Thoracic aorta (tissue), 2 donors: ENCODE data around the gene TTC16. TPM values are rescaled to one million over a fixed set of nuclear protein-coding genes. Genes with fewer than 3 reads are reported as not detected.
"Not testable (repeated sequence)": the region's sequence is repeated elsewhere in the genome, so short reads cannot be mapped to it uniquely, and the experiment has no call there.

Source experiments
- ATAC-seq: fragments of 150-250 bp; one replicate; pipeline ENCODE4 v1.8.0; 2017; ENCODE audit warnings: low read depth; ENCODE audit not compliant: insufficient number of reproducible peaks, low FRiP score
- DNase-seq: peaks from one replicate; pipeline ENCODE4 v3.0.0-alpha.2; 2020; ENCODE audit warnings: low spot score
- H3K27ac ChIP-seq, 2 donors: fragments of 200-600 bp; sonication (generic); 1 replicate in 1 of 2; 2 replicates in 1 of 2; pipeline ENCODE4 v1.5.1; 2016; ENCODE audit warnings: mild to moderate bottlenecking in 2 of 2, moderate library complexity in 2 of 2
- H3K27me3 ChIP-seq: fragments of 200-600 bp; sonication (generic); replicated peaks from 2 replicates; pipeline ENCODE4 v1.6.0; 2016; ENCODE audit warnings: mild to moderate bottlenecking; ENCODE audit not compliant: insufficient read depth
- H3K36me3 ChIP-seq: fragments of 200-600 bp; sonication (generic); one replicate; pipeline ENCODE4 v1.5.1; 2016
- H3K4me1 ChIP-seq, 2 donors: fragments of 200-600 bp; sonication (generic); 1 replicate in 1 of 2; 2 replicates in 1 of 2; pipeline versions ENCODE4 v1.5.1 to v1.6.0; 2016; ENCODE audit warnings: low read depth in 2 of 2, mild to moderate bottlenecking in 1 of 2; ENCODE audit not compliant: control insufficient read depth in 1 of 2
- H3K4me3 ChIP-seq: fragments of 200-600 bp; sonication (generic); 2 replicates; pipeline ENCODE4 v1.5.1; 2016; ENCODE audit warnings: mild to moderate bottlenecking
- H3K9me3 ChIP-seq: fragments of 200-600 bp; sonication (generic); 2 replicates; pipeline ENCODE4 v1.5.1; 2016
- CTCF ChIP-seq: fragments of 200-600 bp; sonication (generic); IDR thresholded peaks from one replicate; pipeline ENCODE4 v1.5.1; 2019; ENCODE audit warnings: antibody characterized with exemption
- total RNA-seq, 2 donors: library from RNA; depleted of rRNA; stranded (reverse); fragments of >200 nt; gene quantifications; one replicate each; pipeline versions ENCODE4 v1.1.0 to v1.2.3, GENCODE V29; 2016

Gene TTC16
- total RNA-seq, 2 donors from 2014 or later: 0.14 to 0.27 TPM

- ATAC-seq (no peak), DNase-seq (no peak)
- Histone ChIP-seq H3K36me3 (peaks cover 6% of the 10 kb centered on the region), H3K27ac (no peak overlapping the region), H3K4me1 (peaks cover 0 to 8% of the 10 kb centered on the region in 2 donors), H3K9me3 (no peaks in the 10 kb centered on the region), H3K4me3 (no peak overlapping the region), H3K27me3 (peaks cover 7% of the 10 kb centered on the region)
- TF ChIP-seq CTCF: no peak
Observed at GRCh38 chr9:127753622-127754021, 37.7 kb downstream of the TTC16 start.

GRCh38 chr9:127754099-127755060 lies 38.5 kb downstream of the TTC16 start:
- Histone ChIP-seq H3K4me1 (peaks cover 0 to 8% of the 10 kb centered on the region in 2 donors), H3K9me3 (no peaks in the 10 kb centered on the region), H3K27me3 (peaks cover 7% of the 10 kb centered on the region), H3K27ac (no peak overlapping the region), H3K36me3 (peaks cover 6% of the 10 kb centered on the region), H3K4me3 (no peak overlapping the region)
- DNase-seq (no peak), ATAC-seq (no peak)
- TF ChIP-seq CTCF: no peak

GRCh38 chr9:127755061-127756060 lies 39.5 kb downstream of the TTC16 start:
- Histone ChIP-seq H3K27me3 (peaks cover 7% of the 10 kb centered on the region), H3K4me3 (no peak overlapping the region), H3K9me3 (no peaks in the 10 kb centered on the region), H3K4me1 (peaks cover 0 to 8% of the 10 kb centered on the region in 2 donors), H3K36me3 (peaks cover 6% of the 10 kb centered on the region), H3K27ac (no peak overlapping the region)
- ATAC-seq (no peak), DNase-seq (no peak)
- no peak for TF ChIP-seq CTCF

GRCh38 chr9:127756233-127756632 lies 40.4 kb downstream of the TTC16 start:
- H3K27ac ChIP-seq: no peak overlapping the region
- H3K9me3 ChIP-seq: no peaks in the 10 kb centered on the region
- H3K27me3 ChIP-seq: peaks cover 7% of the 10 kb centered on the region
- no peak for DNase-seq
- TF ChIP-seq CTCF: no peak
- no peaks in the 10 kb centered on the region for H3K36me3 ChIP-seq
- no peak overlapping the region for H3K4me3 ChIP-seq
- no peak for ATAC-seq
- peaks cover 0 to 8% of the 10 kb centered on the region in 2 donors for H3K4me1 ChIP-seq

- not testable (repeated sequence) for H3K4me3 ChIP-seq, H3K9me3 ChIP-seq, DNase-seq, H3K27me3 ChIP-seq, ATAC-seq, H3K4me1 ChIP-seq, H3K27ac ChIP-seq, H3K36me3 ChIP-seq
Observed at GRCh38 chr9:127756776-127757175, 40.9 kb downstream of the TTC16 start.
